ENCODE results near the gene ARHGAP19.

The ARHGAP19 gene

GRCh38 chr10:97292097-97292861 lies at the start of gene ARHGAP19:
ARHGAP19 (minus strand) TSS chr10:97292637; CDS start chr10:97292627, 10 bp downstream.
- peak; percentile 82 for DNase-seq

- DNase-seq, result no peak
These were observed 49.0 kb upstream of the ARHGAP19 start for GRCh38 chr10:97341416-97341815.

- no peak for DNase-seq
These were observed 45.6 kb upstream of the ARHGAP19 start for GRCh38 chr10:97338041-97338440.

DNA sequence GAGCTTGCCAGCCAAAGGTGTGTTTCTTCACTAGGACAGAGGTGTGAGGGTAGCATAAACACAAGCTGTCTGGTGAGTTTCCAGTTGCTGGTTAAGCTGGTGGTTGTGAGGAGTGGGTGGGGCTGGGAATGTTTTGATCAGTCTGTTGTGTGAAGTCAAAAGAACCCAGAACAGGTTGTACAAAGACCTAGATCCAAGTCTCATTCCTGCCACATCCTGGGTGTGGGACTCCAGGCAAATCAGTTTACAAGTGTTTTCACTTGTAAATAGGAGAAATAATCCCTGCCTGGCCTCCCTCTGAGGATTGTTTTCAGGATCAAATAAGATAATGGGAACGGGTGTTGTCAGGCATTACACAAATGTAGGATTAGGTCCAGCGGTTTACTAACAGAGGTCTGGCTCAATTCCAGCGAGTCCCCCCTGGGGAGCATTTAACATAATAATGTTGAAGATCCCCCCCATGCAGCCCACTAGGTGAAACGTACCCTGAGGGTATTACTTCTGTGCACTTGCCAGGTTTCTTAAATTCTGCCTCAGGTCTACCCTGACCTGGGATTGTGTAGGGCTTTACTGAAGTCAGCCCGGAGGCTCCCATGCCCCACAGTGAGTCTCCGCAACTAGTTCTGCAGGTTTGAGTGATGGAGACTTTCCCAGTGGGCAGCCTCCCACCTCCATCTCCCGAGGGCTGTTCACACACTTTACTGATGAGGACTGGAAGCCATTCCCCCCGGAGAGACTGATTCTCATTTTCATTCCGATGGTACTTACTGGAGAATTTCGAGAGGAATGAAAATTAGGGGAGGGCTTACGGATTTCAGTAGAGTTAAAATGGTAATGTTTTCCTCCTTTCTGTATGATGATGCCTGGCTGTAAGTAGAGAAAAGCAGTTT lies 44.8 kb upstream of the ARHGAP19 start:
- DNase-seq, result no peak

- no peak for DNase-seq
These were observed 44.0 kb upstream of the ARHGAP19 start for GRCh38 chr10:97336446-97336845.

DNA sequence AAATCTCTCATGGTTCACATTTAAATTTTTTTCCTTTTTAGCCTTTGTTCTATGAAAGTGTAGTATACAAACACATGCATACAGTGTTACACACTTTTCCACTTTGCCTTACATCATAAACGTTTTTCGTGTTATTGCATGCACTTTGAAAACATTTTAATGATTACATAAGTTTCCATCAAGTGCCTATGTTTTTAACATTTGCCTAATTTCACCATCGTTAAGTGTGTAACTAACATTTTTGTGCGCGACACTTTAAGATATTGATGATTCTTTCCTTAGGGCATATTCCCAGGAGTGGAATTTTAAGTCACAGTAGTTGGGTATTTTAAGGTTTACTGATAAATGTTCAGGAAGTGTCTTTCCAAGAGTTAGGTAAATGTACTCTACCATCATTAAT lies 43.6 kb upstream of the ARHGAP19 start:
- no peak for DNase-seq

- DNase-seq, result no peak
These were observed 42.8 kb upstream of the ARHGAP19 start for GRCh38 chr10:97335188-97335619.

- peak; percentile 83 for DNase-seq
These were observed 42.1 kb upstream of the ARHGAP19 start, which contains the start of gene FRAT2 for GRCh38 chr10:97334370-97335175. FRAT2 (minus strand) TSS chr10:97334729; CDS start chr10:97334572, 157 bp downstream.

- DNase-seq, result no peak
These were observed 41.3 kb upstream of the ARHGAP19 start for GRCh38 chr10:97333601-97334369.

GRCh38 chr10:97333351-97333600 lies 40.8 kb upstream of the ARHGAP19 start:
- DNase-seq, result no peak

- DNase-seq, result no peak
These were observed 40.3 kb upstream of the ARHGAP19 start for GRCh38 chr10:97332591-97333350.

GRCh38 chr10:97331153-97331703 lies 38.8 kb upstream of the ARHGAP19 start:
- no peak for DNase-seq

DNA sequence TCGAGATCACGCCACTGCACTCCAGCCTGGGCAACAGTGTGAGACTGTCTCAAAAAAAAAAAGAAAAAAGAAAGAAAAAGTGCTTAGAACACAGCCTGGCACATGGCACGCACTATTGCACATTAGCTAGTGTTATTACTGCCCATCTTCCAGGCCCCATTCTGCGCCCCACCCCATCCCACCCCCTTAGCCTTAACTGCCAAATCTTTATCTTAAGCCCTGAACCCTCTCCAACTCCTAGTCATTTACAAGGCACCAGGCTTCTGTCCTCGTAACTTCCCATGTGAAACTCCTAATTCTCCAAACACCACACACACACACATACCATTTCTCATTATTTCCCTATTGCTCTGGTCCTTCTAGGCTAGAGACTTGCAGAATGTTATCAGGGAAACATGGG lies 37.3 kb upstream of the ARHGAP19 start:
- no peak for DNase-seq

- no peak for DNase-seq
These were observed 36.4 kb upstream of the ARHGAP19 start for GRCh38 chr10:97328646-97329453.

DNA sequence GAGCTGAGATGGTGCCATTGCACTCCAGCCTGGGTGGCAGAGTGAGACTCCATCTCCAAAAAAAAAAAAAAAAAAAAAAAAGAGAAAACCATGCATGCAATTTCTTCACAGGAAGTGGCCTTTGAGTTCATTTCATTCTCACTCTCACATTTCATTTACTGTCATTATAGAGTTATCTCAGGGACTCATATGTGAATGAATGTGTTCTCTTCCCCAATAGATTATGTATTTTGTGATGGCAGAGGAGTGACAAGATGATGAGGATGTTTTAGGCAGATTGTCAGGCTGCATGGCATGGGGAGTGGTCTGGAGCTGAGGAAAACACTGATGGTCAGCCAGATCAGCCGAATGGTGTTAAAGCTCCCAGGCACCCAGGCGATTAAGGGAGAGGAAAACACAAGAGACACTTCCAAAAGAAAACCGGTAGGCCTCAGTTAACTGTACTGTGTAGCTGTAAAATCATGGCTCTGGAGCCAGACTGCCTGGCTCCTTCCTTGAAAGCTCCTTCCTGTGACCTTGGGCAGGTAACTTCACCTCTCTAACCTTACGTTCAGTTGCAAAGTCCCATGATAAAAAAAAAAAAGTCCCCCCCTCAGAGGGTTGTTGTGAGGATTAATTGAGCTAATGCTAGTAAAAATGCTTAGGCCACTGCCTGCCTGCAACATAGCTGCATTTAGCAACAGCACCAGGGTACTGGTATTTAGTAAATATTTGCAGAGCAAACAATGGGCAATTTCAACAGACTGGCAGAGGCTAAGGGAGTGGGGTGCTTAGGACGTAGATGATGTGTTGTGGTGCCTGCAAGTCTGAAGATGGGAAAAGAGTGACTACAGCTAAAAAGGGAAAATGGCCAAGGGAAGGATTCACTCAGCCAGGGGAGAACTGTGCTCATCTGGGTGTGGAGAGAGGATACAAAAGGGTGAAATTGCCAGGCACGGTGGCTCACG lies 35.2 kb upstream of the ARHGAP19 start:
- no peak for DNase-seq

GRCh38 chr10:97325754-97326153 lies 33.3 kb upstream of the ARHGAP19 start:
- DNase-seq, result no peak

- no peak for DNase-seq
These were observed 31.1 kb upstream of the ARHGAP19 start for GRCh38 chr10:97323501-97323900.

GRCh38 chr10:97321804-97322190 lies 29.4 kb upstream of the ARHGAP19 start:
- DNase-seq, result no peak

Measured in stimulated activated CD4-positive, alpha-beta T cell treated with anti-CD3 and anti-CD28 coated beads, Interleukin-12 subunit alpha, Interleukin-12 subunit beta, amount 100 ng/mL, for 4 hours (primary cell).